Measurements from ENCODE around the gene SIVA1.

SIVA1 gene

DNA sequence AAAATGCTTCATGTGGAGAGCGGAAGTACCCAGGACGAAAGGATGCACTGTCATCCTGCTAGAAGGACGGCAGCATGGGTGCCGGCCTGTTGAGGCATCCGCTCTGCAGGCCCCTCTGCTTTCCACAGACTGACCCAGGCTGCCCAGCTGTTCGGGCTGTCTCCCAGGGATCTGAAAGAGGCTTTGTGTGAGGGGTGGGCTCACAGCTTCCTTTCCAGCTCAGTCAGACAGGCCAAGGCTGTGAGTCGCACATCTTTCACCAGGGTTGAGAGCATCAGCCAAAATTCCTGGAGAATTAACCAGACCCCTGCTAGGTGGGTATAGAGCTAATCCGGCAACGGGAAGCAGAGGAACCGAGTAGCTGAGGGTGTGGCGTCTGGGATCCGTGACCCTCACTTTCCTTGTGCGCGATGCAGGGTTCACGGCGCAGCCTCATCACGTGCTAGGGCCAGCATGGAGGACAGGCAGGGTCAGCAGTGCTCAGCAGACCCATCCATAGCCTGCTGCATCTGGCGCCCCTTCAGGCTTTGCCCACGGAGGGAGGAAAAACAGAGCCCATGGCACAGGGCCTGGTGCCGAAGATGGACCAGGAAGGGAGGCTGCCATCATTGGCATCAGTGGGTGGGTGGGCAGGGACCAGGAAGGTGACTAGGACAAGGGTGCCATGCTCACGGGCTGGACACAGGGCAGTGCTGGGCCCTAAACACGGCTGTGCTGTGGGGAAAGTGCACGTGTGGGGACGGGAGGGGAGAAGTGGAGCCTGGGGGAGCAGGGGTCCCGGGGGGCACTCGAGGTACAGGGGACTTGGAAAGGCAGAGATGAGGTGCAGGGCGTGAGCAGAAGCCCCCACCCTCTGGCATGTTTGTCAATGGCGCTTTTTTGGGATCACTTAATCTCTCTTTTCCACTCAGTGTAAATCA, 9.2 kb upstream of the SIVA1 start:
- Histone ChIP-seq H2AFZ (ENCODE audit: low read depth, low read length, severe bottlenecking) (no peak overlapping the region), H3K9me2 (replicated peaks; ENCODE audit: insufficient read depth, low read length) (no peaks in the 10 kb centered on the region), H3K4me3 (ENCODE audit: insufficient read depth, low read length, poor library complexity, severe bottlenecking) (no peak overlapping the region), H3K9ac (ENCODE audit: low read length) (no peak overlapping the region), H4K20me1 (ENCODE audit: low read depth, low read length) (no peaks in the 10 kb centered on the region), H3K9me3 (ENCODE audit: insufficient read depth, low read length) (no peaks in the 10 kb centered on the region), H3K36me3 (ENCODE audit: low read length) (no peaks in the 10 kb centered on the region), H3K4me2 (ENCODE audit: low read depth, low read length, poor library complexity, severe bottlenecking) (no peak overlapping the region), H3K27ac (ENCODE audit: low read depth, low read length) (no peak overlapping the region), H3K27me3 (ENCODE audit: low read length) (no peaks in the 10 kb centered on the region), H3F3A (ENCODE audit: insufficient read depth) (no peaks in the 10 kb centered on the region), H3K79me2 (ENCODE audit: insufficient read depth, low read length) (no peaks in the 10 kb centered on the region)
- TF ChIP-seq, protein P1, sequence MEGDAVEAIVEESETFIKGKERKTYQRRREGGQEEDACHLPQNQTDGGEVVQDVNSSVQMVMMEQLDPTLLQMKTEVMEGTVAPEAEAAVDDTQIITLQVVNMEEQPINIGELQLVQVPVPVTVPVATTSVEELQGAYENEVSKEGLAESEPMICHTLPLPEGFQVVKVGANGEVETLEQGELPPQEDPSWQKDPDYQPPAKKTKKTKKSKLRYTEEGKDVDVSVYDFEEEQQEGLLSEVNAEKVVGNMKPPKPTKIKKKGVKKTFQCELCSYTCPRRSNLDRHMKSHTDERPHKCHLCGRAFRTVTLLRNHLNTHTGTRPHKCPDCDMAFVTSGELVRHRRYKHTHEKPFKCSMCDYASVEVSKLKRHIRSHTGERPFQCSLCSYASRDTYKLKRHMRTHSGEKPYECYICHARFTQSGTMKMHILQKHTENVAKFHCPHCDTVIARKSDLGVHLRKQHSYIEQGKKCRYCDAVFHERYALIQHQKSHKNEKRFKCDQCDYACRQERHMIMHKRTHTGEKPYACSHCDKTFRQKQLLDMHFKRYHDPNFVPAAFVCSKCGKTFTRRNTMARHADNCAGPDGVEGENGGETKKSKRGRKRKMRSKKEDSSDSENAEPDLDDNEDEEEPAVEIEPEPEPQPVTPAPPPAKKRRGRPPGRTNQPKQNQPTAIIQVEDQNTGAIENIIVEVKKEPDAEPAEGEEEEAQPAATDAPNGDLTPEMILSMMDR (IDR thresholded peaks at IDR 0.05; ENCODE audit: insufficient read depth, low read length, poor library complexity, severe bottlenecking), result no peak
- no peak for TF ChIP-seq EZH2phosphoT487 (conservative IDR thresholded peaks at IDR 0.05; ENCODE audit: low read length)

- no peak overlapping the region for H3K4me3 ChIP-seq (ENCODE audit: insufficient read depth, low read length, poor library complexity, severe bottlenecking)
- H3K9me3 ChIP-seq (ENCODE audit: insufficient read depth, low read length), result no peaks in the 10 kb centered on the region
- no peaks in the 10 kb centered on the region for H3F3A ChIP-seq (ENCODE audit: insufficient read depth)
- H3K36me3 ChIP-seq (ENCODE audit: low read length), result no peaks in the 10 kb centered on the region
- H4K20me1 ChIP-seq (ENCODE audit: low read depth, low read length), result no peaks in the 10 kb centered on the region
- H3K79me2 ChIP-seq (ENCODE audit: insufficient read depth, low read length), result no peaks in the 10 kb centered on the region
- no peak overlapping the region for H2AFZ ChIP-seq (ENCODE audit: low read depth, low read length, severe bottlenecking)
- no peak overlapping the region for H3K4me2 ChIP-seq (ENCODE audit: low read depth, low read length, poor library complexity, severe bottlenecking)
- no peaks in the 10 kb centered on the region for H3K9me2 ChIP-seq (replicated peaks; ENCODE audit: insufficient read depth, low read length)
- no peak overlapping the region for H3K9ac ChIP-seq (ENCODE audit: low read length)
- TF ChIP-seq, protein P1 (IDR thresholded peaks at IDR 0.05; ENCODE audit: insufficient read depth, low read length, poor library complexity, severe bottlenecking), result no peak
- no peak for TF ChIP-seq EZH2phosphoT487 (conservative IDR thresholded peaks at IDR 0.05; ENCODE audit: low read length)
- H3K27me3 ChIP-seq (ENCODE audit: low read length), result no peaks in the 10 kb centered on the region
- no peak overlapping the region for H3K27ac ChIP-seq (ENCODE audit: low read depth, low read length)
These were observed 8.5 kb upstream of the SIVA1 start for GRCh38 chr14:104744484-104744883.

DNA sequence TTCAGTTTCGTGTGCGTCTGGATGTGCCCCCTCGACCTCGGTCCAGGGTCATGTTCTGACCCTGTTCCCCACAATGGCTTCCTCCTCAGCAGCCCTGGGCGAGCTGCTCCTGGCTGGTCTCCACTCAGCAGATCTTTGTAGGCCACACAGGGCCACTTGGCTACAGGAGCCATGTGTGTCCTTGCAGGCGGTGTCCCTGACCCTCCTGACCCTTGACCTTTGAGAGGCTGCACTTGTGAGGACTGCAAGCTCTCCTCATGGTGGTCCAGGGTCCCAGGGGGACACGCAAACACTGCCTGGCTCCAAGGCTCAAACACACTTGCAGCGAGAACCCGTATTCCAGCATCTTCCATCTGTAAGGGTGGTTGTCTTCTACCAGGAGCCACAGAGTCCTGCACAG, 7.5 kb upstream of the SIVA1 start:
- Histone ChIP-seq H3K79me2 (ENCODE audit: insufficient read depth, low read length) (no peaks in the 10 kb centered on the region), H4K20me1 (ENCODE audit: low read depth, low read length) (no peaks in the 10 kb centered on the region), H3K4me2 (ENCODE audit: low read depth, low read length, poor library complexity, severe bottlenecking) (no peak overlapping the region), H3K9me2 (replicated peaks; ENCODE audit: insufficient read depth, low read length) (no peaks in the 10 kb centered on the region), H3K9ac (ENCODE audit: low read length) (no peak overlapping the region), H3K9me3 (ENCODE audit: insufficient read depth, low read length) (no peaks in the 10 kb centered on the region), H3K36me3 (ENCODE audit: low read length) (no peaks in the 10 kb centered on the region), H3K27me3 (ENCODE audit: low read length) (no peaks in the 10 kb centered on the region), H3F3A (ENCODE audit: insufficient read depth) (no peaks in the 10 kb centered on the region), H2AFZ (ENCODE audit: low read depth, low read length, severe bottlenecking) (no peak overlapping the region), H3K4me3 (ENCODE audit: insufficient read depth, low read length, poor library complexity, severe bottlenecking) (no peak overlapping the region), H3K27ac (ENCODE audit: low read depth, low read length) (no peak overlapping the region)
- TF ChIP-seq, protein P1 (IDR thresholded peaks at IDR 0.05; ENCODE audit: insufficient read depth, low read length, poor library complexity, severe bottlenecking), result no peak
- TF ChIP-seq EZH2phosphoT487 (conservative IDR thresholded peaks at IDR 0.05; ENCODE audit: low read length), result no peak

Measured in SU-DHL-6 (cell line).